Stimulated activated CD8-positive, alpha-beta memory T cell treated with anti-CD3 and anti-CD28 coated beads, Interleukin-15, amount 100 ng/mL, for 1 hour (primary cell): ENCODE measurements around the gene NPSR1.
"Not testable (repeated sequence)": the region's sequence is repeated elsewhere in the genome, so short reads cannot be mapped to it uniquely, and the experiment has no call there.

ENCODE experiments used
- DNase-seq: peaks from one replicate; pipeline ENCODE4 v3.0.0-alpha.2; 2020; ENCODE audit warnings: low read depth

Gene NPSR1

GRCh38 chr7:34758111-34758601 lies 100.1 kb downstream of the NPSR1 start:
- no peak for DNase-seq

GRCh38 chr7:34759477-34760125 lies 101.6 kb downstream of the NPSR1 start:
- DNase-seq: no peak

- no peak for DNase-seq
Observed at GRCh38 chr7:34760271-34760670, 102.3 kb downstream of the NPSR1 start.

GRCh38 chr7:34761206-34761605 lies 103.2 kb downstream of the NPSR1 start:
- no peak for DNase-seq

- no peak for DNase-seq
Observed at GRCh38 chr7:34761627-34762026, 103.6 kb downstream of the NPSR1 start.

GRCh38 chr7:34762764-34763163 lies 104.7 kb downstream of the NPSR1 start:
- DNase-seq: no peak

GRCh38 chr7:34772296-34772938 lies 114.4 kb downstream of the NPSR1 start:
- DNase-seq: no peak

GRCh38 chr7:34776748-34777358 lies 118.8 kb downstream of the NPSR1 start:
- DNase-seq: no peak

- DNase-seq: no peak
Observed at GRCh38 chr7:34780546-34780945, 122.5 kb downstream of the NPSR1 start.

- no peak for DNase-seq
Observed at GRCh38 chr7:34787586-34787985, 129.6 kb downstream of the NPSR1 start.

GRCh38 chr7:34806831-34807230 lies 148.8 kb downstream of the NPSR1 start:
- DNase-seq: no peak

- no peak for DNase-seq
Observed at GRCh38 chr7:34807548-34808340, 149.7 kb downstream of the NPSR1 start.

- DNase-seq: not testable (repeated sequence)
Observed at GRCh38 chr7:34814203-34814842, 156.3 kb downstream of the NPSR1 start.

- DNase-seq: no peak
Observed at GRCh38 chr7:34821932-34822558, 164.0 kb downstream of the NPSR1 start.

- peak; percentile 31 for DNase-seq
Observed at GRCh38 chr7:34823650-34824258, 165.7 kb downstream of the NPSR1 start.

GRCh38 chr7:34825221-34825620 lies 167.2 kb downstream of the NPSR1 start:
- DNase-seq: no peak

GRCh38 chr7:34830390-34830789 lies 172.4 kb downstream of the NPSR1 start:
- DNase-seq: no peak

- DNase-seq: no peak
Observed at GRCh38 chr7:34831436-34831835, 173.4 kb downstream of the NPSR1 start.

GRCh38 chr7:34832020-34832419 lies 174.0 kb downstream of the NPSR1 start:
- no peak for DNase-seq

GRCh38 chr7:34835901-34836600 lies 178.0 kb downstream of the NPSR1 start:
- DNase-seq: no peak
